Parathyroid adenoma (tissue), 2 donors: ENCODE measurements around the gene ARID3B.

Source experiments
- H2AFZ ChIP-seq: fragments of 300-600 bp; sonication (generic); one replicate; pipeline ENCODE4 v1.7.0; 2017; ENCODE audit warnings: antibody characterized with exemption, mild to moderate bottlenecking
- H3K27ac ChIP-seq: fragments of 300-600 bp; sonication (generic); one replicate; pipeline ENCODE4 v1.7.0; 2017
- H3K27me3 ChIP-seq: fragments of 300-600 bp; sonication (generic); one replicate; pipeline ENCODE4 v1.7.0; 2017; ENCODE audit warnings: low read length; ENCODE audit not compliant: control insufficient read depth, insufficient read depth
- H3K36me3 ChIP-seq: fragments of 300-600 bp; sonication (generic); one replicate; pipeline ENCODE4 v1.7.0; 2017; ENCODE audit warnings: low read length; ENCODE audit not compliant: control insufficient read depth, insufficient read depth
- H3K4me1 ChIP-seq: fragments of 300-600 bp; sonication (generic); one replicate; pipeline ENCODE4 v1.7.0; 2017; ENCODE audit warnings: control low read depth
- H3K4me2 ChIP-seq: fragments of 300-600 bp; sonication (generic); one replicate; pipeline ENCODE4 v1.7.0; 2017; ENCODE audit warnings: low read length
- H3K4me3 ChIP-seq: fragments of 300-600 bp; sonication (generic); one replicate; pipeline ENCODE4 v1.7.0; 2017; ENCODE audit warnings: low read depth, low read length
- H3K79me2 ChIP-seq: fragments of 300-600 bp; sonication (generic); one replicate; pipeline ENCODE4 v1.7.0; 2017; ENCODE audit warnings: control low read depth
- H3K9ac ChIP-seq: fragments of 300-600 bp; sonication (generic); one replicate; pipeline ENCODE4 v1.7.0; 2017; ENCODE audit warnings: mild to moderate bottlenecking
- H3K9me3 ChIP-seq: fragments of 300-600 bp; sonication (generic); one replicate; pipeline ENCODE4 v1.7.0; 2017; ENCODE audit warnings: low read length; ENCODE audit not compliant: control insufficient read depth
- CTCF ChIP-seq: fragments of 300-600 bp; sonication (generic); IDR thresholded peaks from one replicate; pipeline ENCODE4 v1.7.0; 2017; ENCODE audit warnings: antibody characterized with exemption, mild to moderate bottlenecking
- donor health status: primary hyperparathyroidism.

Gene ARID3B

GRCh38 chr15:74635228-74635627 lies 94.2 kb downstream of the ARID3B start:
- Histone ChIP-seq H3K36me3 (no peaks in the 10 kb centered on the region), H3K4me2 (no peak overlapping the region), H3K27ac (no peak overlapping the region), H3K4me3 (no peak overlapping the region), H3K9me3 (no peaks in the 10 kb centered on the region), H3K9ac (no peak overlapping the region), H2AFZ (no peak overlapping the region), H3K27me3 (no peaks in the 10 kb centered on the region), H3K79me2 (no peaks in the 10 kb centered on the region), H3K4me1 (no peaks in the 10 kb centered on the region)
- peak; percentile 71 for TF ChIP-seq CTCF

- no peak overlapping the region for H3K4me3 ChIP-seq
- no peak overlapping the region for H2AFZ ChIP-seq
- H3K27ac ChIP-seq, result no peak overlapping the region
- H3K36me3 ChIP-seq, result no peaks in the 10 kb centered on the region
- no peaks in the 10 kb centered on the region for H3K27me3 ChIP-seq
- H3K4me1 ChIP-seq, result no peaks in the 10 kb centered on the region
- H3K9ac ChIP-seq, result no peak overlapping the region
- no peaks in the 10 kb centered on the region for H3K79me2 ChIP-seq
- no peaks in the 10 kb centered on the region for H3K9me3 ChIP-seq
- H3K4me2 ChIP-seq, result no peak overlapping the region
- no peak for TF ChIP-seq CTCF
Measured at GRCh38 chr15:74636984-74637383, 96.0 kb downstream of the ARID3B start.

GRCh38 chr15:74641151-74641550 lies 100.1 kb downstream of the ARID3B start:
- no peak for TF ChIP-seq CTCF
- no peaks in the 10 kb centered on the region for H3K79me2 ChIP-seq
- no peaks in the 10 kb centered on the region for H3K36me3 ChIP-seq

GRCh38 chr15:74642348-74642733 lies 101.3 kb downstream of the ARID3B start:
- H3K4me3 ChIP-seq, result no peak overlapping the region
- no peak for TF ChIP-seq CTCF
- peaks cover 6% of the 10 kb centered on the region for H3K4me1 ChIP-seq
- peak overlapping the region; percentile 39 for H3K4me2 ChIP-seq
- H2AFZ ChIP-seq, result no peak overlapping the region
- no peaks in the 10 kb centered on the region for H3K36me3 ChIP-seq
- H3K9ac ChIP-seq, result no peak overlapping the region
- no peaks in the 10 kb centered on the region for H3K9me3 ChIP-seq
- peaks cover 3% of the 10 kb centered on the region for H3K79me2 ChIP-seq
- H3K27ac ChIP-seq, result no peak overlapping the region
- no peaks in the 10 kb centered on the region for H3K27me3 ChIP-seq

More at GRCh38 chr15:74641151-74641550, 100.1 kb downstream of the ARID3B start:
- peaks cover 6% of the 10 kb centered on the region for H3K4me1 ChIP-seq
- H3K9ac ChIP-seq, result no peak overlapping the region
- no peak overlapping the region for H2AFZ ChIP-seq
- H3K27me3 ChIP-seq, result no peaks in the 10 kb centered on the region
- H3K27ac ChIP-seq, result no peak overlapping the region
- H3K9me3 ChIP-seq, result no peaks in the 10 kb centered on the region
- H3K4me3 ChIP-seq, result no peak overlapping the region
- H3K4me2 ChIP-seq, result no peak overlapping the region
